AG20443 (cell line): ENCODE measurements around the gene ZWILCH.

Experiments used
- DNase-seq: peaks from one replicate; pipeline ENCODE4 v3.0.0; 2012; ENCODE audit warnings: low spot score, mixed read lengths

ZWILCH gene

DNA sequence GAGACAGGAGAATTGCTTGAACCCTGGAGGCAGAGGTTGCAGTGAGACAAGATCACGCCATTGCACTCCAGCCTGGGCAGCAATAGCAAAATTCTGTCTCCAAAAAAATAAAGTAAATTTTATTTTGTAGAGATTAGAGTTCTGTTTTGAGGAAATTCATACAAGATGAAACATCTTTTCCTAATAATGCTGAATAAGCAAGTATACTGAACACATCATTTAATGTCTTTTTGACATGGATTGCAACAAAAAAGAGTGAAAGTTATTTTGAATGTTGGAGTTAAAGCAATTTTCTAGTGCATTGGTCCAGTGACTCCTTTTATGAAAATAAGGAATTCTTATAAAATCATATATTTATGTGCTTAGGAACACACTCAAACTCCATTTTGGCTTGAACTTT, 40.1 kb downstream of the ZWILCH start:
- no peak for DNase-seq

DNA sequence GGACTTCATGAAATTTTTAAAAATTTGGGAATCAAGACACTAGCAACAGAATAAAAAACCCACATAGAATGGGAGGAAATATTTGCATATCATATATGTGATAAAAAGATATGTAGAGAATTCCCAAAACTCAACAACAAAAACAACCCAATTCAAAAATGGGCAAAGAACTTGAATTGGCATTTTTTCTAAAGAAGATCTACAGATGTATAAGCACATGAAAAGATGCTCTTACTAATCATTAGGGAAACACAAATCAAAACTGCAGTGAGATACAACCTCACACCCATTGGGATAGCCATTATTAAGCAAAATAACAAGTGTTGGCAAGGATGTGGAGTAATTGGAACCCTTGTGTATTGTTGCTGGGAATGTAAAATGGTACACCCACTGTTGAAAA, 50.6 kb downstream of the ZWILCH start:
- DNase-seq = no peak

- no peak for DNase-seq
Measured at GRCh38 chr15:66558271-66558670, 53.1 kb downstream of the ZWILCH start.

DNA sequence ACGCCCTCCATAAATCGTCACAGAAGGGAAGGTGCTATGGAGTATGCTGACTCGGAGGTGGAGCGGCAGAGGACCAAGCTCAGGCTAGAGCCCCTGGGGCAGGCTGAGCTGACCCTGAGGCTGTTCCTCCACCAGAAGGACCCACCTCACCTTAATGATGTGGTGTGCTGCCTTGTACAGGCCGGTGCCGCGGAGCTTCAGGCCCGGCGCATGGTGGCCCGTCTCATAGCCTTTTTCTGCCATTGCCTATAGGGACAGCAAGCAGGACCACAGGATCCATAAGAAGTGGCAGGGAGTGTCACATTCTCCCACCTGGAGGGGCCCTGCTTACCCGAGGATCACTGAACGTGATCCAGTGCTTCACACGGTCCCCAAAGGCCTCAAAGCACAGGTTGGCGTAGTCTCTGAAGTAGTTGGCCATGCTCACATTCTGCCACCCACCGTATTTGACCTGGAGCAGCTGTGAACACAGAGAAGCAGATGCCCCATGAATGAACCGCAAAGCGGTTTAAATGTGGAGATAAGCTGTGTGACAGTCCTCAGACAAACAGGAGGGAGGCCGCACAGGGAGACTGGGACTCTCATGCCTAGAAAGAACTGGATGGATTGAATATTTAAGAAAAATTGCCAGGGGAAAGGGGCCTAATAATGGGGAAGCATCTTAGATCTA, 55.9 kb downstream of the ZWILCH start:
- DNase-seq = no peak

GRCh38 chr15:66563126-66563525, 58.0 kb downstream of the ZWILCH start:
- no peak for DNase-seq

DNA sequence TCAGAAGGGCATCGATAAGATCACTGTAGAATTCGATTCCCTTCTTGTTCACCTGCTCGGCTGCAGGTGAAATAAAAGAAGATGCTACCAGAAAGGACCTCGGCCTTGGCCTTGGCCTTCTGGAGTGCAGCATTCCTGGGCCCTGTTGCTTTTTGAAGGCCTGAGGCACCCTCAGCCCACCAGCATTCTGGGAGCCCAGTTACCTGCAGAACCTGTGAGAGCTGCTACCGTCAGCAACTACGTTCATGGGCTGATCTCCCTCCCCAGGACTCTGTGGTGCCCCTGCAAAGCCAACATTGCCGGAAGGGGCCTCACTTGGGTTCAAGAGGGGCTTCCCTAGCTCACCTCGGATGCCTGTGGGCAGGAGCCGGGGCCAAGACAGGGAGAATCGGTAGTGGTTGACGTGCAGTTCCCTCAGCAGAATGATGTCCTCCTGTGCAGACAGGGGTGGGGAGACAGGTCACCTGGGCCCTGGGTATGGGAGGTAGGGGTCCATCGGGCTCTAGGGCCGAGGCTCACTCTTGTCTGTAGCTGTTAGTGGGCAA, 58.5 kb downstream of the ZWILCH start:
- DNase-seq = no peak

GRCh38 chr15:66564136-66565041, 59.3 kb downstream of the ZWILCH start:
- DNase-seq = no peak

GRCh38 chr15:66565141-66565641, 60.1 kb downstream of the ZWILCH start:
- DNase-seq = no peak

GRCh38 chr15:66565741-66566144, 60.6 kb downstream of the ZWILCH start, which contains the start of gene LCTL:
Gene LCTL, minus strand, starts transcription at chr15:66565998. Its CDS starts 633 bp downstream, at chr15:66565365.
- DNase-seq = peak; percentile 65

DNA sequence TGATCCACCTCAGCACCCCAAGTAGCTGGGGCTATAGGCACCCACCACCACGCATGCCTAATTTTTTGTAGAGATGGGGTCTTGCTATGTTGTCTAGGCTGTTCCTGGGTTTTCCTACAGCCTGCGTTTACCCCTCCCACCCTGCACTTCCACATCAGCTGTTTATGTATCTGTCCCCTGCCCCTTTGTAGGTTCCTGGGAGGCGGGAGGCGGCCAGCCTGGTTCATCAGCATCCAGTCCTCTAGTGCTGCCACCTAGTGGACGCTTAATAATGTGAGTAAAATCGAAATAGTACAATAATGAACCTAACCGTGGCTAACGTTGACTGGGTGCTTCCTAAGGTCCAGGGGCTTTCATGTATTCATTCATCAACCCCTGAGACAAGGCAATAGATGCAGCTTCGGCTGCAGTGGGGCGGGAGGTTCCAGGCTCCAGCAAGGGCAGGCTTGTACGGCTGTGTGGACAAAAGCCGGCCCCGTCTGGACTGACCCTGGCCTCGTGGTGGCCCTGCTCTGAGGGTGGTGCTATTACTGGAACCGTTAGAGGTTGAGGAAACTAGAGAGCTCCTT, 61.9 kb downstream of the ZWILCH start:
- peak; percentile 84 for DNase-seq

DNA sequence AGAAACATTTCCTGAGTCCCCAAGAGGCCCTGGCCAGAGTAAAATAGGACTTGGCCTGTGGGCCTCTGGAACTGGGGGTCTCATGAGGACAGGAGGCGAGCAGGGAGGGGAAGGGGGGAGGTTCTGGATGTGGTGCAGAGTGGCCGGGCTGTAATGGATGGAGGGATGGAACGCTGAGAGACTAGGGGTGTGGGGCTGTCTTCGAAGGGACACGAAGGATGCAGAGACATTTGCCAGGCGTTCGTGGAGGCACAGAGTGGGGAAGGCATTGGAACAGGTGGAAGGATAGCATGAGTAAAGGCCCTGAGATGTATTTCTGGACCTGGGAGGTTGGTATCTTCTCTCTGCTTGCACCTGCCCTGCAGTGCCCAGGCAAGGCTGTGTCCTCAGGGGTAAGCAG, 62.8 kb downstream of the ZWILCH start:
- no peak for DNase-seq

DNA sequence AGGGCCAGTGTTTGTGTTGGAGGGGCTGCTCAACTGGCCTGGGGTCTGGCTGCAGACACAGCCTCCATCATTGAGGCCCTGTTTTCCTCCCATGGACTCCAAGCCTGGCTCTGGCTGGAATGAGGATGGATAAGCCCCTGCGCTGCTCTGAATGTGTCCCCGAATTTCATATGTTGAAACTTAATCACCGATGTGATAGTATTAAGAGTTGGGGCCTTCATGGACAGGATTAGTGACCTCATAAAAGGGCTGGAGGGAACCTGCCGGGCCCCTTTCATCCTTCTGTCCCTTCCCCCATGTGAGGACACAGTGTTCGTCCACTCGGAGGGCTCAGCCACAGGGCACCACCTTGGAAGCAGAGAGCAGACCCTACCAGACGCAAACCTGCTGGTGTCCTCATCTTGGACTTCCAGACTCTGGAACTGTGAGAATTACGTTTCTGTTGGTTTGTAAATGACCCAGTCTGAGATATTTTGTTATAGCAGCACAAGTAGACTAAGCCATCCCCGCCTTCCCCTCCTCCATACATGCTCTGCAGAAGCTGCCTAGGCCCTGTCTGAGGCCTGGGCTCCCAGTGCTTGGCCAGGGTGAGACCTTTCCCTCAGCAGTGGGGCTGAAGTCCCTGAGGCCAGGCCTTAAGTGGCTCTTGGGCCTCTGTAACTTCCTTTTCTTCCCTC, 64.5 kb downstream of the ZWILCH start:
- DNase-seq = no peak

- no peak for DNase-seq
Measured at GRCh38 chr15:66570327-66570726, 65.2 kb downstream of the ZWILCH start.

DNA sequence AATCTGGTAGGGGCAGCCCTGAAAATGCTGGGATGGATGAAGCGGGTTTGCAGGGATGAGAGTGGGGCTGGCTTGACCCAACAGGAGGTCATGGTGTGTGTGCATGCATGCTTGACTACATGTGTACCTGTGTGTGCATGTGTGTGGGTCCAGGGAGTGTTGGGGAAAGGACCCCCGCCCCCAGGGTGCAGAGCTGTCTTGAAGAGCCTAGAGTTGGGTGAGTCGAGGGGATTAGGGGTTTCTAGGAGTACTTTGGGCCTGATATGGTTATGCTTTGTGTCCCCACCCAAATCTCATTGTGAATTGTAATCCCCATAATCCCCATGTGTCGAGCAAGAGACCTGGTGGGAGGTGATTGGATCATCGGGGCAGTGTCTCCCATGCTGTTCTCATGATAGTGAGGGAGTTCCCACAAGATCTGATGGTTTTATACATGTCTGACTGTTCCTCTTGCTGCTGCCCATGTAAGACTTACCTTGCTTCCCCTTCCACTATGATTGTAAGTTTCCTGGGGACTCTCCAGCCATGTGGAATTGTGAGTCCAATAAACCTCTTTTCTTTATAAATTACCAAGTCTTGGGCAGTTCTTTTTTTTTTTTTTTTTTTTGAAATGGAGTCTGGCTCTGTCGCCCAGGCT, 65.8 kb downstream of the ZWILCH start:
- no peak for DNase-seq

GRCh38 chr15:66572146-66572545, 67.0 kb downstream of the ZWILCH start:
- DNase-seq = no peak

GRCh38 chr15:66573348-66573718, 68.2 kb downstream of the ZWILCH start:
- DNase-seq = no peak

DNA sequence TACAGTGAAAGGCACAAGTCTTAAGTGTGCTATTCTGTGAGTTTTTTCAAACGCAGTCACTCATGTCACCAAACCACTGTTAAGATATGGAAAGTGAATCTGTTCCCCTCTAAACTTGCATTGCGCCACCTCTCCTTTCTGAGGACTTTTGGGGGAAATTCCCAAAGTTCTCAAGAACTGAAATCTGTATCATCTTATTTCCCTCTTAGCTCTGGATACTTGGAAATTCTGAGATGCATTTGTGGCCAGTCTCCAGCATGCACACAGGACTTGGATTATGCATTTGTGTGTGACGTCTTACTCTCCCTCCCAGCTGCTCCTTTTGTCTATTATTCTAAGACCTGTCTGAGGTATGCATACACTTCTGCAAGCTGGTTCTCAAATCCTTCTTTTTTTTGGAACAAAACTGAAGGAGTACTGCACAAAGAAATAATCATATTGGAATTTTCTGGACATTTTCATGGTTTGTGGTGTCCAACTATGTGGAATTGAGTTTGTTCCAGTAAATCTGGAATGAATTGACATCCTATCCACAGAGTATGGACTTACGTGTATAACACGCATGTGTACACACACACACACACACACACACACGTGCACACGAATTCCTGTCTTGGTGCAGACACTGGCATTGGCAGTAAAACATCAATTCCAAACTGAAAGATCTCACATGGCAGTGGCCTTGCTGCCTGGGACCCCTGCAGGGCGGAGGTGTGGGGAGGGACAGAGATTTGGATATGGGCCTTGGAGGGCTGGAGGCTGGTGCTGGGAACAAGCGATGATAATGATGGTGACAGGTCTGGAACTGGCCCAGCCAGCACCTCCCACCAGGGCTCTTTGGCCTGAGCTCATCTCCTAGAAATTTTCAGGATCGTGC, 68.8 kb downstream of the ZWILCH start:
- peak; percentile 88 for DNase-seq

GRCh38 chr15:66574596-66574950, 69.4 kb downstream of the ZWILCH start:
- no peak for DNase-seq

DNA sequence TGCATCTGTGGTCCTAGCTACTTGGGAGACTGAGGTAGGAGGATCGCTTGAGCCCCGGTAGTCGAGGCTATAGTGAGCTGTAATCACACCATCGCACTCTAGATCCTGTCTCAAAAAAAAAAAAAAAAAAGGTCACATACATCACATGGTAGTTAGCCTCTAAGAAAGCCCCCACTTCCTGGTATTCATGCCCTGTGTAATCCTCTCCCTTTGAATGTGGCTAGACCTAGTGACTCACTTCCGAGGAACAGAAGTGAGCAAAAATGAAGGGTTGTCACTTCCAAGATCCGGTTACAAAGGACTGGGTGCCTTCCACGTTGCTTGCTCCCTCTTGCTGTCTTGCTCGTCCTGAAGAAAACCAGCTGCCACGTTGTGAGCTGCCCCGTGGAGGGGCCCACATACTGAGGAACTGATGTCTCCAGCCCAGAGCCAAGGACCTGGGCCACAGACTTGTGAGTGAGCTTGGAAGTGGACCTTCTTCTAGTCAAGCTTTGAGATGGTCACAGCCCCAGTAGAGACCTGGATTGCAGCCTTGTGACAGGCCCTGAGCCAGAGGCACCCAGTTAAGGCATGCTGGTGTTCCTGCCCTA, 73.3 kb downstream of the ZWILCH start:
- DNase-seq = no peak

DNA sequence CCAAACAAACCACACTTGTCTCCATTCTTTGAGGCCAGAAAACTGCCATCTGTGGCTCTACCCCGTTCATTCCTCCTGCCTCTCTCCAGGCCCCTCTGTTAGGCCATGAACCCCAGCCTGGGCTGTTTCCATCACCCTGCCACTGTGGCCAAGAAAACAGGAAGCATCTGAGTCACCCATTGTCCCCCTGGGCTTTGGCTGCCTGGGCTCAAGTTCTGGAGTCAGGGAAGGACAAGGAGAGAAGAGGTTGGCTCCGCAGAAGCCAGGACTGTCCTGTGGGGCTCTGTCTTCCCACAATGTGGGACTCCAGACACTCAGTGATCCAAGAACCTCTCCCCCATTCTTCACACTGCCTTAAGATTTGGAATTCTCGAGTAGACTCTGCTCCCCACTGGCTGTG, 75.5 kb downstream of the ZWILCH start:
- DNase-seq = peak; percentile 52
